Right renal cortex interstitium (tissue), 3 donors: Measurements from ENCODE around the gene PAQR3. TPM values are rescaled to one million over a fixed set of nuclear protein-coding genes. Genes with fewer than 3 reads are reported as not detected.

ENCODE experiments used
- DNase-seq, 3 donors: peaks; one replicate each; pipeline ENCODE4 v3.0.0-alpha.2; 2013; ENCODE audit warnings: low read depth in 3 of 3, low spot score in 2 of 3
- polyA plus RNA-seq, 3 donors: library from polyadenylated mRNA; unstranded; fragments of 120-200 nt; gene quantifications; one replicate each; pipeline ENCODE4 v1.2.1, GENCODE V29; 2013; ENCODE audit not compliant: insufficient read length in 3 of 3

The PAQR3 gene, protein sequence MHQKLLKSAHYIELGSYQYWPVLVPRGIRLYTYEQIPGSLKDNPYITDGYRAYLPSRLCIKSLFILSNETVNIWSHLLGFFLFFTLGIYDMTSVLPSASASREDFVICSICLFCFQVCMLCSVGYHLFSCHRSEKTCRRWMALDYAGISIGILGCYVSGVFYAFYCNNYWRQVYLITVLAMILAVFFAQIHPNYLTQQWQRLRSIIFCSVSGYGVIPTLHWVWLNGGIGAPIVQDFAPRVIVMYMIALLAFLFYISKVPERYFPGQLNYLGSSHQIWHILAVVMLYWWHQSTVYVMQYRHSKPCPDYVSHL
- polyA plus RNA-seq: 10 to 100 TPM; 22.2 to 25.0 (median 23.8) TPM

DNA sequence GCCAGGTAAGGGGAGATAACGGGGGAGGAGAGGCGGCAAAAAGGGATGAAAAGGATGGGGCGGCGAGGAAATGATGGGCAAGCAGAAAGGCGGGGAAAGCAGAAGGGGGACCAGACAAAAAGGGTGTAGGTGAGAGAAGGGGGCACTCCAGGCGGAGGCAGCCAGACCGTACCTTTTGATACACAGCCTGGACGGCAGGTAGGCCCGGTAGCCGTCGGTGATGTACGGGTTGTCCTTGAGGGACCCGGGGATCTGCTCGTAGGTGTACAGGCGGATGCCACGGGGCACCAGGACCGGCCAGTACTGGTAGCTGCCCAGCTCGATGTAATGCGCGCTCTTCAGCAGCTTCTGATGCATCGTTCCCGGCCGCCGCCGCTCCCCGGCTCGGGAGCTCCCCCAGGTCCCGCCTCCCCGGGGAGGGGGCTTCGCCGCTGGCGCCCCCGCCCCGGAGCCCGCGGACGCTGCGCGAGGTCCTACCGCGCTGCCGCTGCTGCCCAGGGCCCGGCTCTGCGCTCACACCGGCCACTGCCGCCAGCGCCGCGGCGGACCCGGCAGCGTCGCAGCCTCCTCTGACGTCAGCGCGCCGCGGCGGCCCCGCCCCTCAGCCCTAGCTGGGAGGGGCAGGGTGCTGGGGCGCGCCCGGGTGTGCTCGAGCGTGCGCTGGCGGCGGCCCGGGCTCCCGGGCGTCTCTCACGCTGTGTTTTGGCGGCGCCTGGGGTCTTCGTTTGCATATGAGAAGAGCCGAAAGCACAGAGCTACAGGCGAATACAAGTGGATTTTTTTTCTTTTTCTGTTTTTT, at the start of gene PAQR3:
TSS of gene PAQR3 (minus strand) at position 571 of the 799 bp plus-strand sequence. CDS start at position 357, 214 bp downstream.
- DNase-seq: peak; percentile 45 to 76 (median 59)

DNA sequence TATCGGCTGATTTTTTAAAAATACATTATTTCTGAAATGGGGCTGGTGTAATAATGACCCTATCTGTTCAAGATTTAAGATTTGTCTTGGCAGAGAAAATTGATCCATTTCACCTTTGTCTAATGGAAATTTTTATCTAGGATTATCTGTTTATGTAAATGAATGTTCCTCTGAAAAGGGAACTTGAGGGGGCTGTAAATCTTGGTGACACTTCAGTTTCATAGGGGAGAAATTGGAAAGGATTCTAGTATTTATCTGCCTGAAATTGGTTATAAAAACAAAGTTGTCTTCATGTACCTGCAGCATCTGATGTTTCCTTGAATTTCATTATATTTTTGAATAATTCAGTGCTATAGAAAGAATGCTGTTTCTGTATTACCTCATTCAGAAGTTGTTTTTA, 48.4 kb upstream of the PAQR3 start:
- no peak for DNase-seq

DNA sequence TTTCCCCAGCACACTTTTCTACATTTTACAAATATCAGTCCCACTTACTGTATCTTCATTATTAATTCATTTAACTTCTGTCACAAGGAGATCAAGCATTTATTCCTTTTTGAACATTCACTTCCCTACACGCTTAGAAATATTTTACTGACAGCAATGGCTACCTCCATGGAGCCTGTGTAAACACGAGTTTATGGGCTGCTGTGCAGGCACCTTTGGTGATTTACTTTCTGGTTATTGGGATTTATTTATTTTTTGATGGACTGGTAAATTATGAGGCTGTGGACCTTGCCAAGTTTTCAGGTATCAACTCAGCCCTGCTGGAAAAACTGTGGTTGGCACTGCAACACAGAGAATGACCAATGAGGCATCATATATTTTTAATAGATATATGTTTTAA, 45.4 kb upstream of the PAQR3 start:
- DNase-seq: no peak

DNA sequence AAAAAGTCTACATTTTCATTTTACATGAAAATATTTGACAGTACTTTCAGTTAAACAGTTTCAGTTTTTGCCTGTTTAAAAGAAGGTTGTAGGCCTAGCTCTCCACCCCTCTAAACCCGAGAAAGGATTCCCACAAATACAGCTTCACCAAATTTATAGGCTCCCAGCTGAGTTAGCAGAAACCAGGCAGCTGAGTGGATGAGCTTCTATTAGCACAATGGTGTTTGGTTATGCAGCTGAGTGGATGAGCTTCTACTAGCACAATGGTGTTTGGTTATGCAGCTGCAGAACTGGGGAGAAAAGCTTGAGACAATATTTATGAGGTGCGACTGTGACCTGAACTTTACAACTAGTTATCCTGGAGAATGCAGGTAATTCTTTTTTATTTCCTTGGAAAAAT, 36.6 kb upstream of the PAQR3 start:
- DNase-seq: no peak

DNA sequence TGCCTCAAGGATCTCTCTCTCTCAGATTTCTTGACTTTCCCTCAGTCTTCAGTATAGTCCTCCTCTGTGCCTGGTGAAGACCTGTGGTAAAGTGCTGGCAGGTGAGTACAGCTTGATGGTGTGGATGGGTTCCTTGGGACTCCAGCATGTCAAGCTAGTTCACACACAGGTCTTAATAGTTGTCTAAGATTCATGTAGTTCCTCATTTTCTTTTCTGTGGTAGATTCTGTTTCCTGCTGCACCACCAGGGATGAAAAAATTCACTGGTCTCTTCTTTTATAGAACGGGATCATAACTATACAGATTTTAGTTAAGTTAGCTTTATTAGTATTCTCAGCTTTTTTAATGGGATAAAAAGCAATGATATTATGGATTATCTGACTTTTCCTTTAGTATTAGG, 32.5 kb upstream of the PAQR3 start:
- no peak for DNase-seq

DNA sequence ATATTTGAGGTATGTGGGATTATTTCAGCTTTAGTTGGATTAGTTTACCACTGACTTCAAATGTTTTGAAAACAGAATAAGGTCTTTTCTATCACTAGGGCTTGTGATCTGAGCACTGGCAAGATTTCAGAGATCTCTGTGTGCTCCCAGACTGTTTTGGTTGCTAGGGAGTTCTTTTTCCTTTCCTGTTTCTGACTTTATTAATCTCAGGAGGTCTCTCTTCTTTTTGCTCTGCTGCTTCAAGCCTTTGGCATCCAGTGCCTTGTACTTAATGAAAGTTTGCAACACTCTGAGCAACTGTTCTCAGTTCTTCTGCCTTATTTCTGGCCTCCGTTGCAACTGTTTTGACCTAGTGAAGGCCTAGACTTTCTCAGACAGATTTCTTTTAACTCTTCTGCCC, 32.1 kb upstream of the PAQR3 start:
- DNase-seq: no peak

DNA sequence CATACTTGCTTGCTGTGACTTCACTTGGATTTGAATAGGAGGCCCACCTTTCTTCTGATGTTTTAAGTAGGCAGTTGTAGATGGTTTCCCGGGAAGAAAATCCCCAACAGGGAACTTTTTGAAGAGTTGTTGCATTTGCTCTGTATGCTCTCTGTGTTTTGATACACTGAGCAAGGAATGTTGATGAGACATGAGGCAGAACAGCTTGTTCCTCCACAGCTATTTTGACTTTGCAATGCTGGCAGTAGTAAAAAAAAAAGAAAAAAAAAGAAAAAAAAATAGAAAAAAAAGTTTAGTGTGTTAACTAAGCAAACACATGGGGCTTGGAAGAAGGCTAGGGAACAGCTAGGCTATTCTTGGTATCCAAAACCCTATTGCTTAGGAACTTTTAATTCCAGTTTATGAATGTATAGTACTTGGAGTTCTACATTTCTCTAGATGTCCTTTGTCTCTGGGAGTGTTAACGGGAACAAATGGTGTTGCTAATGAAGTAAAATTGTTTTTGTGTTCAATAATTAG, 23.4 kb upstream of the PAQR3 start:
- DNase-seq: no peak

DNA sequence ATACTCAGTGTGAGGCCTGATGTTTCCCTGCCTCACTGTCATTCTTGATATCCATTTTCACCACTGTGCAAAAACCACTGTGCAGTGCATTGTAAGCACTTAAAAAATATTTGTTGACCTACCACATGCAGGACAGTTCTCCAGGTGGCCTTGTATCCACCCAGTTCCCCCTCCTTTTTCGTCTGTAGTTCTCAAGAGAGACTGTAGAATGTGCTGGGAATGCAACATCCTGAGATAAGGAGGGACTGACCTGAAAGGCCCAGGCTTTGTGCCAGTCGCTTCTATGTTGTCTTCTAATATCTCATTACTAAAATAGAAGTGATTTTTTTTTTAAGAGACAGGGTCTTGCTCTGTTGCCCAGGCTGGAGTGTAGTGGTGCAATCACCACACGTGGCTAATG, 21.7 kb upstream of the PAQR3 start:
- DNase-seq: no peak

DNA sequence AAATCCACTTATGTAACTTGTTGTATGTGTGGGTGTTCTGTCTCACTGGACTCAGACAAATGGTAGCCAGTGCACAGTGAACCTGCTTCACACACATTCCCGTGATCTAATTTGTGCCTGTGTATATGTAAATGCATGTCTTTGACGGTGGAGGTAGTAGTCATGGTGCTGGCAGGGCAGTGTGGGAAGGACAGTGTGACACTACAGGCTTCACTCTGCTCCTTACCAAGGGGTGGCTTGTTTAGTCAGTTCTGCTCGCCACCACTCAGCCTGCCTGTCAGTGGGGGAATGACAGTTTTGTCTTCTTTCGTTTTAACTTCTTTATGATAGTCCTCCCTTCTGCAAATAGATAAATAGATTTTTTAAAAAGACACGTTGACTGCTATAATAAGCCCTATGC, 17.7 kb upstream of the PAQR3 start:
- no peak for DNase-seq

DNA sequence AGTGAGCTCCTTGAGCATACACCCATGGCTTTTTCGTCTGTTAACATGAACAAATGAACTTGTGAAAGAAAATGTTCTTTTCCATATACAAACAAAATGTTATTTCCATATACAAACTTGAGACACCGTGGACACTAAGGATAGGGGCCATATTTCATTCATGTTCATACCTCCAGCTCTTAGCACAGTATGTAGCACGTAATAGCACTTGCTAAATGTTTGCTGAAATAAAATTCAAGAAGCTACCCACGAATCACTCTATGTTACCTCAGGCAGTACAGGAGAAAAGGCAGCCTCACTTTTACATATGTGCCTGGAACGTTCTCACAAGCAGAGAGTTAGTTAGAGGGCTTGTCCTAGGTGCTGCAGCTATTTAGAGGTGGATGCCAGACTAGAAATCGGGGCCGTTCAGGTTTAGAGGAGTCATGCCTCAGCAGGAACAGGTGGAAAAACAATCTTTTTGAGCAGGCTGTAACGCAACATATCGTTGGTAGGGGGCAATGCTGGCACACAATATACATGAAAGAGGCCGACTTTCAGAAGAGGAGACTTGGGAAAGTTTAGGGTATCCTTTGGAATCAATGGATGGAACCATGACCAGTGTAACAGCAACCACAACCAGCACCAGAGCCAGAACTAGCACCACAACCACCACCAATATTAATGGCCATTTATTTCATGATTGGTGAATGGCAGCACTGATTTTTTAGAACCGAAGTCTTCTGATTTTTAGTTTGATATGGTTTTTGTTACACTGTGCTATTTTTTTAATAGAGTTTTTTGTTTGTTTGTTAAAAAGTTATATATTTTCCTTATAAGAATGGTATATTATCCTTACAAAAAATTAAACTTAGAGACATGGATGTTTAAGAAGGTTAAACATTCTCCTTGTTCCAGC, 14.8 kb upstream of the PAQR3 start:
- peak in 1 of 3 donors; percentile 23 for DNase-seq

DNA sequence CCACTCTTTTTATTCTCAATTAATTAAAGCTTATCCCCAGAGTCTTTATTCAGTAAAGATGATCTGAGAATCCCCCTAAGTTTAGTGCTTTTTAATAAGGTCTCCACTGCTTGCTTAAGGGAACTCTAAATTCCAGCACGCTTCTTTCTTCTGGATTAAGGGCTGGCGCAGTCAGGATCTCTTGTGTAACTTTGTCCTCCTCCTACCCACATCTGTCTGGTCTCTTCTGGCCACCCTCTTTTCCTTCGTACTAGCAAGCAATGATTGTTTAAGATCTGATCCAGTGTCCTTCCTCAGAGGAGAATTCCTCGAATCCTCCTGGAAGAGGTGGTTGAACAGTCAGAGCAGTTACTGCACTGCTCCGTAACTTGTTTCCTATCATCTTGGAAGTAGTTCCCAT, 14.0 kb upstream of the PAQR3 start:
- DNase-seq: no peak

DNA sequence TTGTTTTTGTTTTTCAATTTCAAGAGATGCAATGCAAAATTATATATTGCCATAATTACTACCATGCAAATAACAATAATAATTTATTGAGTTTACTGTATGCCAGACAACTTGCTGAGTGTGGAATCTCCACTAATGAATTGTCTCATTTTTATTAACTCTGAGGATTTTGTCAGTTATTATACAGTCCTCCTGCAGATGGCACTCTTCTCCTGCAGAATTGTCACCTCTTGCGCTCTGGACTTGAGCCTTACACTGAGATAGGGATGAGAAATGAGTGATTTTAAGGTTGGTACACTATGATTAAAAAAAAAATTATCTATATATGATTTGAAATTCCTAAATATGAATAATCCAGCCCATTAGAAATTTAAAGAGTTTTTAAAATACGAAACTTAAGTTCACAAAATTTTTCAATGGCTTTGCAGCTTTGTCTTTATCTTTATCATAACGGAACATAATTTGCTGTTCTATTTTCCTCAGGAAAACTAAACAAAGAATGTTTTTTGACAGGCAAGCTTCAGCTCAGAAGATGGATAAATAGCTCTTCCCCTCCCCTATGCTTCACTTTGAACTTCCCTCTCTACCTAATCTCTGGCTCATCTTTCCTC, 12.7 kb upstream of the PAQR3 start:
- peak in 1 of 3 donors; percentile 25 for DNase-seq

DNA sequence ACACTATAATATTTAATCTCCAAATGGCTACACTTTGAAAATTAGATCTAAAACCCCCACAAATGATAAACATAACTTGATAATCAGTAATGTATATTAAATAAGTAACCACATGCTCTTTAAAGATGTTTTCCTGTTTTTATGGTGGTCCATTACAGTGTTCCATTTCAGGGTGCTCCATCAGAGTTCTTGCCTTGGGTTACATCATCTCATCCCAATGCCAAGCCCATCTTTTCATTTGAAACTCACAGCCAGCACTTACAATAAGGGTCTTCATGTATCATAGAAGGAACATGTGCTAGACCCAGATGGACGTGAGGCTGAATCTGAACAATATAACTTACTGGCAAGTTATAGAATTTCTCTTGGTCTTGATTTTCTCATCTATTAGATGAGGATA, 10.5 kb upstream of the PAQR3 start:
- DNase-seq: no peak

DNA sequence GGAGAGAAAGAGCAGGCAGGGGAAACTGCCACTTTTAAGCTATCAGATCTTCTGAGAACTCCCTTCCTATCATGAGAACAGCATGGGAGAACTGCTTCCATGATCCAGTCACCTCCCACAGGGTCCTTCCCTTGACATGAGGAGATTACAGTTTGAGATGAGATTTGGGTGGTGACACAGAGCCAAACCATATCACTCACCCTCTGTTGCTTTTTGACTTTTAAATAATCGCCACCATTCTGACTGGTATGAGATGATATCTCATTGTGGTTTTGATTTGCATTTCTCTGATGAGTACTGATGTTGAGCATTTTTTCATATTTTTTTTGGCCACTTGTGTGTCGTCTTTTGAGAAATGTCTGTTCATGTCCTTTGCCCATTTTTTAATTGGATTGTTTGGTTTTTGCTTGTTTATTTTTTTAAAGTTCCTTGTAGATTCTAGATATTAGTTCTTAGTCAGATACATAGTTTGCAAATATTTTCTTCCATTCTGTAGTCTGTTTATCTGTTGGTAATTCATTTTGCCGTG, 6.5 kb upstream of the PAQR3 start:
- DNase-seq: no peak

DNA sequence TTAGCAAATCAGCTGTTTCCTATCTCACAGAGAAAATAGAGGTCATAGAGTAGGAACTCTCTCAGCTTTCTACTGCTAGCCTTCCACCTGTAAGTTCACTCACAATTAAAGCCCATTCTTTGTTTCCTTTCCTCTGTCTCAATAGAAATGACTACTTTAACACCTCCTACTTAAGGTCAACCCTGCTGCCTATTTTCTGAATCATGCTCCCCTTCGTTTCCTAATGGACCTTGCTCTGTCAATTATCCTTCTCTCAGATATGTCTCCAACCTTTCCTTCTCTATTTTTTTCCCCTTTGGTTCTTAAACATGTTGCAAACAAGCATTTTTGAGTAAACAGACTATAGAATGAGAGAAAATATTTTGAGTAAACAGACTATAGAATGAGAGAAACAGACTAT, 5.1 kb upstream of the PAQR3 start:
- DNase-seq: no peak

DNA sequence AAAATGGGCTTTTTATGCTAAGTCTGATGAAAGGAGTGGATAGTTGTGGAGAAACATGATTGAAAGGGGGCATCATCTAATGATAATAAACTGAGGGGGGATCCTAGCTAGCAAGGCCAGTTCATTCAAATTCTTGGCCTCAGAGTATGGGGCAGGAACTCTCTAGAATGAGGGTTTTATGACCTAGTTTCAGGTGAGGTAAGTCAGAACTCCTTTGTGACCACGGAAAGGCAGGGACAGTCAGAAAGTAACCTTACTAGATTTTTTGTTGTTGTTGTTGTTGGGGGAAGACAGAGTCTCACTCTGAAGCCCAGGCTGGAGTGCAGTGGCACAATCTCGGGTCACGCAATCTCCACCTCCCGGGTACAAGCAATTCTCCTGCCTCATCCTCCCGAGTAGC, 1.5 kb upstream of the PAQR3 start:
- DNase-seq: no peak

DNA sequence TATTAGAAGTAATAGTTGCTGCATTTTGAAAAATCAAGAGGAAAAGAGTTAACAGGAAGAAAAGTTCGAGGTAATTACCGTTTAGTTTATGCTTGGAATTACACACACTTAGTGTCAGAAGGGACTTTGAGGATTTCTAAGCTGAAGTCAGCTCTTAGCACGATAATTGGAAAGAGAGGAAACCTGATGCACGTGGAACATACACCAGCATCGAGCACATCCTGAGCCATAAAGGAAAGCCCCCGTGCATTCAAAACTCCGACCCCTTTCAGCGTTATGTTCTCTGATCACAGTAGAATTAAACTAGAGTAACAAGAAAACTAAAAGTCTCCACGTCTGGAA, 400 bp upstream of the PAQR3 start:
- DNase-seq: no peak

DNA sequence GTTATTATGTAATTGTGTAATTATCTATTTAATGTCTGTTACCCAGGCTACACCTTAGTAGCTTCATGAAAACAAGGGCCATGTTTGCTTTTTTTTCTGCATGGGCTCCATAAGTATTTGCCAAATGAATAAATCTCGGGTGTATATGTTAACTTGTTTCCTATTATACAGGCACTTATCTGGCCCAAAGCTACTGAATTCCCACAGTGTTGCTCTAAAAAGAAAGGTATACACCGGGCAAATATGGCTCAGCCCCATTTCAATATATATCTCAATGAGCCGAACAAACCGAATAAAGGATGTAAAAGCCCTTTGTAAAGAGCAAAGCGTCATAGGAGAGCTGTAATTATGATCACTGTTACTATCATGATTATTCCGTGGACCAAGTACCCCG, 767 bp downstream of the PAQR3 start:
- no peak for DNase-seq

DNA sequence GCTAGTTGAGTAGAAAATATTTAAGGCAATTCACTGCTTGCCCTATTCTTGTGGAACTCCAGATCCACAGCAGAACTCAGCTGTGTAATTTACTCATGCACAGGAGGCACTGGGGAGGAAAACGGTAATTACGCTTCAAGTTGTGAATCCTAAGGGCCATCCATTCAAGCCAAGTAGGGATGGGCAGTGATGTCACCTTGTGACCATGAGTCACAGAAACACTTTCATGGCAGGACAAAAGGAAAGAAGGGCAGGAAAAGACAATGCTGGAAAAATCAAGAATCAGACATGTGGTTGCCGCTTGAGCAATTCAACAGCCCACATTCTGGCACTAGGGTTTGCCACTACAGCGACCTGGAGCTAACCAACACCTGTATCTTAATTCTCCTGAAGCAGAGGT, 1.4 kb downstream of the PAQR3 start:
- DNase-seq: no peak

DNA sequence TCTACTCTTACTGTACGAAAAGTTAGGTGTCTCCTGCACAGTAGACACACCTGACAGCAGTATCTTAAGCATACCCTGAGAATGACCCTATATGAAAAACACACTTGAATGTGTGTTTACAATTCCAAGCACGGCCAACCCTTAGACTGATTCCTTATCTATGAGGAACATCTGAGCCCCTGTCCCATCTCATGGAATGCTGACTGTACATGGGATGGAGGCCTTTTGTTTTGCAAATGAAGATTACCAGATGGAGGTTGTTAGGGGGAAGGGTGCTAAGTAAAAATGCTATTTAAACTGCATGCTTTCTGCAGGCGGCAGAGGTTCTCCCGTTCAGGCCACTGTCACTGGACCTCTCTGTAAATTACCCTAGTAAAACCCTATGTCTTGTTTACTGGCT, 2.2 kb downstream of the PAQR3 start:
- no peak for DNase-seq
